SK-N-SH treated with all-trans-retinoic acid at 6 μM for 48 hours (cell line): Measurements from ENCODE around the gene CALML3.

Experiments used
- ARNTL ChIP-seq: fragments of 450-650 bp; formaldehyde crosslinking; IDR thresholded peaks from 2 replicates; pipeline ENCODE4 v1.5.0; 2020; ENCODE audit warnings: low read depth, mild to moderate bottlenecking, moderate library complexity, borderline replicate concordance
- CSDC2 ChIP-seq: fragments of 250-450 bp; sonication (Bioruptor Pico); IDR thresholded peaks from 2 replicates; pipeline ENCODE4 v1.5.0; 2020; ENCODE audit warnings: mild to moderate bottlenecking, moderate library complexity
- GLIS3 ChIP-seq: fragments of 250-450 bp; sonication (Bioruptor Pico); IDR thresholded peaks from 2 replicates; pipeline ENCODE4 v1.5.0; 2020; ENCODE audit warnings: mild to moderate bottlenecking, moderate library complexity
- PPARA ChIP-seq: fragments of 250-450 bp; sonication (Bioruptor Pico); IDR thresholded peaks from 2 replicates; pipeline ENCODE4 v1.5.0; 2020; ENCODE audit warnings: mild to moderate bottlenecking, borderline replicate concordance
- ZC3H10 ChIP-seq: fragments of 250-450 bp; sonication (Bioruptor Pico); IDR thresholded peaks from 2 replicates; pipeline ENCODE4 v1.5.1; 2021; ENCODE audit warnings: mild to moderate bottlenecking, moderate library complexity
- ZFP3 ChIP-seq: fragments of 250-450 bp; sonication (Bioruptor Pico); IDR thresholded peaks from 2 replicates; pipeline ENCODE4 v1.5.0; 2020; ENCODE audit warnings: mild to moderate bottlenecking, moderate library complexity
- ZFP30 ChIP-seq: fragments of 450-650 bp; formaldehyde crosslinking; IDR thresholded peaks from 2 replicates; pipeline ENCODE4 v1.5.0; 2022; ENCODE audit warnings: mild to moderate bottlenecking, moderate library complexity
- ZNF8 ChIP-seq: fragments of 450-650 bp; formaldehyde crosslinking; IDR thresholded peaks from 2 replicates; pipeline ENCODE4 v1.5.0; 2020; ENCODE audit warnings: mild to moderate bottlenecking, moderate library complexity
- TF ChIP-seq, protein P1 (sequence below): fragments of 250-450 bp; sonication (Bioruptor Pico); IDR thresholded peaks from 2 replicates; pipeline ENCODE4 v1.8.0; 2020; ENCODE audit warnings: mild to moderate bottlenecking, moderate library complexity, borderline replicate concordance

DNA sequence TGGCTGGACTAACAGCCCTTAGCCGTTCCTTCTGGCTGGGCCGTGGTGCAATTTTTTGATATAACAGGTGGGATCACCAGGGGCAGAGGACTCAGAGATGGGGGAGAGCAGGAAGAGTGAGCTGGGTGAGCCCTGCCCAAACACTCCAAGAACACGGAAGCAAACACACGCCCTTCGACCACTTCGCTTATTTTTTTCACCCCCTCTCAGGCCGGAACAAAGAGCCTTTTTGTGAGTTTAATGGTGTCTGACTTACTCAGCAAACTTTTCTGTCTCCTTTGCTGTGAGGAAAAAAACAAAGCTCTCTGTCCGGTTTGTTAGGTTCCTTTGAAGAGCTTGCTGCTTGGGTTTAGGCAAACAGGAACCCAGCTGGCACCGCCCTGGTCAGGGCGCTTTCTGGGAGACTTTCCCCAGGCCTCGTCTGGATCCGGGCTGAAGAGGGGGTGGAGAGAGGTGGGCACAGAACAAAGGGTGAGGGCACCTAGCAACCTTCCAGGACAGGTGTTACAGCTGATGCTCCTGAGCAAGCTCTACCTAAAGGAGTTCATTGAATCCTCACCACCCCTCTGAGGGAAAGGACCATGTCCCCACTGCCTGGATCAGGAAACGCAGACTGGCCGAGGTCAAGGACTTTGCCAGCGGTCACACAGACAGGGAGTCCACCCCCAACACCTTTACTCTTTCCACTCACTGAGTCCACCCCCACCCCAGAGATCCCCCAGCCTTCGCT is 23.3 kb downstream of the CALML3 start:
- TF ChIP-seq GLIS3 (CRISPR knock-in tag) (no peak), ZFP30 (CRISPR knock-in tag) (no peak), ZNF8 (CRISPR knock-in tag) (no peak), CSDC2 (CRISPR knock-in tag) (no peak), PPARA (CRISPR knock-in tag) (no peak), ZC3H10 (no peak), ARNTL (no peak), ZFP3 (CRISPR knock-in tag) (no peak)
- TF ChIP-seq, protein P1, sequence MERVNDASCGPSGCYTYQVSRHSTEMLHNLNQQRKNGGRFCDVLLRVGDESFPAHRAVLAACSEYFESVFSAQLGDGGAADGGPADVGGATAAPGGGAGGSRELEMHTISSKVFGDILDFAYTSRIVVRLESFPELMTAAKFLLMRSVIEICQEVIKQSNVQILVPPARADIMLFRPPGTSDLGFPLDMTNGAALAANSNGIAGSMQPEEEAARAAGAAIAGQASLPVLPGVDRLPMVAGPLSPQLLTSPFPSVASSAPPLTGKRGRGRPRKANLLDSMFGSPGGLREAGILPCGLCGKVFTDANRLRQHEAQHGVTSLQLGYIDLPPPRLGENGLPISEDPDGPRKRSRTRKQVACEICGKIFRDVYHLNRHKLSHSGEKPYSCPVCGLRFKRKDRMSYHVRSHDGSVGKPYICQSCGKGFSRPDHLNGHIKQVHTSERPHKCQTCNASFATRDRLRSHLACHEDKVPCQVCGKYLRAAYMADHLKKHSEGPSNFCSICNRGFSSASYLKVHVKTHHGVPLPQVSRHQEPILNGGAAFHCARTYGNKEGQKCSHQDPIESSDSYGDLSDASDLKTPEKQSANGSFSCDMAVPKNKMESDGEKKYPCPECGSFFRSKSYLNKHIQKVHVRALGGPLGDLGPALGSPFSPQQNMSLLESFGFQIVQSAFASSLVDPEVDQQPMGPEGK (CRISPR knock-in tag) = no peak
